ENCODE results near the gene UIMC1. TPM values are rescaled to one million over a fixed set of nuclear protein-coding genes. Genes with fewer than 3 reads are reported as not detected.
"Not testable (repeated sequence)": the region's sequence is repeated elsewhere in the genome, so short reads cannot be mapped to it uniquely, and the experiment has no call there.

UIMC1 gene
- polyA plus RNA-seq, 12 donors, result 15.1 to 47.4 (median 31.0) TPM; not detected in 1

GRCh38 chr5:177010153-177010552 lies 3.6 kb upstream of the UIMC1 start:
- DNase-seq, result no peak

- no peak for DNase-seq
These were observed 2.1 kb upstream of the UIMC1 start for GRCh38 chr5:177008716-177009115.

- peak; percentile 79 for DNase-seq
These were observed 837 bp downstream of the UIMC1 start for GRCh38 chr5:177005619-177006264.

- no peak for DNase-seq
These were observed 1.6 kb downstream of the UIMC1 start for GRCh38 chr5:177004961-177005360.

GRCh38 chr5:177003649-177004048 lies 2.9 kb downstream of the UIMC1 start:
- DNase-seq, result no peak

- DNase-seq, result not testable (repeated sequence)
These were observed 7.1 kb downstream of the UIMC1 start for GRCh38 chr5:176999526-176999925.

- DNase-seq, result no peak
These were observed 7.8 kb downstream of the UIMC1 start for GRCh38 chr5:176998828-176999227.

- no peak for DNase-seq
These were observed 9.8 kb downstream of the UIMC1 start for GRCh38 chr5:176996780-176997179.

GRCh38 chr5:176995896-176996767 lies 10.4 kb downstream of the UIMC1 start:
- DNase-seq, result no peak

GRCh38 chr5:176995122-176995490 lies 11.5 kb downstream of the UIMC1 start:
- no peak for DNase-seq

- DNase-seq, result no peak
These were observed 12.0 kb downstream of the UIMC1 start for GRCh38 chr5:176994460-176995121.

- not testable (repeated sequence) for DNase-seq
These were observed 13.5 kb downstream of the UIMC1 start for GRCh38 chr5:176993081-176993480.

- no peak for DNase-seq
These were observed 19.0 kb downstream of the UIMC1 start for GRCh38 chr5:176987583-176987982.

GRCh38 chr5:176986280-176986679 lies 20.3 kb downstream of the UIMC1 start:
- no peak for DNase-seq

- no peak for DNase-seq
These were observed 21.1 kb downstream of the UIMC1 start for GRCh38 chr5:176985516-176985915.

- not testable (repeated sequence) for DNase-seq
These were observed 22.4 kb downstream of the UIMC1 start for GRCh38 chr5:176984176-176984575.

GRCh38 chr5:176983593-176983992 lies 23.0 kb downstream of the UIMC1 start:
- DNase-seq, result not testable (repeated sequence)

GRCh38 chr5:176983112-176983511 lies 23.5 kb downstream of the UIMC1 start:
- not testable (repeated sequence) for DNase-seq

GRCh38 chr5:176980818-176981217 lies 25.8 kb downstream of the UIMC1 start:
- no peak for DNase-seq

GRCh38 chr5:176979669-176980068 lies 26.9 kb downstream of the UIMC1 start:
- DNase-seq, result no peak

- no peak for DNase-seq
These were observed 40.9 kb downstream of the UIMC1 start for GRCh38 chr5:176965633-176966032.

GRCh38 chr5:176959051-176959450 lies 47.5 kb downstream of the UIMC1 start:
- peak; percentile 10 for DNase-seq

GRCh38 chr5:176956756-176957155 lies 49.8 kb downstream of the UIMC1 start:
- DNase-seq, result no peak
